Stimulated activated CD4-positive, alpha-beta T cell treated with anti-CD3 and anti-CD28 coated beads, Interleukin-4, amount 100 ng/mL, for 1 hour (primary cell): ENCODE measurements around the gene NLN.
"Not testable (repeated sequence)": the region's sequence is repeated elsewhere in the genome, so short reads cannot be mapped to it uniquely, and the experiment has no call there.

ENCODE experiments used
- DNase-seq: peaks from one replicate; pipeline ENCODE4 v3.0.0-alpha.2; 2020

NLN gene

DNA sequence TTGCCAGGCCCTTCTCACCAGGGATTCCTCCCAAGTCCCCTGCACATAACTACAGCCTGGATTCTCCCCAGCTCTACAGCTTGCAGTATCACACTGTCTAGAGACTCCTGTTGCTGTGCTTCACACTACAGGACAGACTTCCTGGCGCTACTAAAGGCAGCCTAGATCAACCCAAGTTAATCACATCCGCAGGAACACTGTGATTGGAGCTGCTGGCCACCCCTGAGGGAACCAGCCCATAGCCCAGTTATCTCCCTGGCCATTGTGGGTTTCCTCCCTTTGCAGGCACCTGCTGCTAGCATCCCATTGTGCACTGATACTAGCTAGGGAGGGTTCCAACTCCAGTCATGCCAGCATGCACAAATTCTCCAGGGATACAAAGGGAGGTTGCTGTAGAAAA, 53.5 kb downstream of the NLN start:
- DNase-seq, result no peak

DNA sequence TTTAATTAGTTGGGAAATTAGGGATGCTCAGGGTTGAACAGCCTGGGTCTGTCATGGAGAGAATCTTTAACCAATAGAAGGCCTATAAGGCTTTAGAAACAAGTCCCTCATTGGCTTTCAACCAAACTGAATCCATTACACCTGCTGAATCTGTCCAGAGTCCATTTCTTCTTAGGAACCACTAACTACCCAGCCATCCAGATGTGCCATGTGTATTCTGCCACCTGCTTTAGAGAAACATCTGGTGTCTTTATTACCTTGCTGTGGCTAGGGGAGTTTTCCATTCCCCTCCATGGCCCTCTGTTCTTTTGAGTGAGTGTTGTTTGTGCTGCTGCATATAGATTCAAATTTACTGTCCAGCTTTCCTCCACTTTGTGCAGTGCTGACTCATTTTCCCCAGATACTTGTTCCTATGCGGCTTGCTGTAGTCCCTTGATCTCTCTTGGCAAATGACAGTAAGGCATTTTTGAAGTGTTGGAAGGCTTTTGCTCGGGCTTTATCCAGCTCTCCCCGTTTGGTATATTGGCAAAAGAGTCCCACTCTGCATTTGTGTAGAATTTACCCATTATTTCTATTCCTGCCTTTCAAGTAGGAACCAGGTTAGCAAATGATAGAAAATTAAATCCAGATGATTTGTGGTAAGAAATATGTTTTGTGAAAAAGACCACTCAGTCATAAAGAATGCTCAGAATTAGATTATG, 54.6 kb downstream of the NLN start:
- DNase-seq, result no peak

DNA sequence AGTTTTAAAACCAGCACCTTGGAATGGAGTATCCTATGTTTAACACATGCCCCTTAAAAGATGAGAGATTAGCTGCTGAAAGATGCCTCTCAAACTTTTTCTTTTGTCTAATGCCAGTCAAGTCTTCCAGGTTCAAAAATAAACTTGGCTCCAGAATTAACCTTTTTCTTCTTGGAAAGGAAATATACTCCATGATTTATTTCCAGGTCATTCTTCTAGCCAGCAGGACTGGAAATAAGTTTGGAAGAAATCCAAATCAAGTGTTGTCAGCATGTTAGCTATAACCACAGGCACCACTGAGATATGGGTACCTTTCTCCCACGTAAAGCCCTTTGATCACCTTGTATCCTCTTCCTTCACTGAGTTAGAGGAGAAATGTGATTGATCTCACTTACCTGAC, 56.1 kb downstream of the NLN start:
- no peak for DNase-seq

DNA sequence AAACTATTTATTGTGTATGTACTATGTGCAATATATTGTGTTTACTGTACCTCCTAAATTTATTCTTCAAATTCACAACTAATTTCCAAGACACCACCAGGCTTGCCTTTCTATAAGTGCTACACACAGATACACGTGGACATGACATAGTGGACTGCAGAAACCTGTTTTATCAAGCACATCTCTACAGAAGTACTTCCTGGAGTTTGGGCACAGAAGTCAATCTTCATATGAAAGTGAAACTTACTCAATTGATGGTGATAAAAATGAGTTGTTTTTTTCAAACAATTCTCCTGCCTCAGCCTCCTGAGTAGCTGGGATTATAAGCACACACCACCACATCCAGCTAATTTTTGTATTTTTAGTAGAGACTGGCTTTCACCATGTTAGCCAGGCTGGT, 57.6 kb downstream of the NLN start:
- DNase-seq, result no peak

DNA sequence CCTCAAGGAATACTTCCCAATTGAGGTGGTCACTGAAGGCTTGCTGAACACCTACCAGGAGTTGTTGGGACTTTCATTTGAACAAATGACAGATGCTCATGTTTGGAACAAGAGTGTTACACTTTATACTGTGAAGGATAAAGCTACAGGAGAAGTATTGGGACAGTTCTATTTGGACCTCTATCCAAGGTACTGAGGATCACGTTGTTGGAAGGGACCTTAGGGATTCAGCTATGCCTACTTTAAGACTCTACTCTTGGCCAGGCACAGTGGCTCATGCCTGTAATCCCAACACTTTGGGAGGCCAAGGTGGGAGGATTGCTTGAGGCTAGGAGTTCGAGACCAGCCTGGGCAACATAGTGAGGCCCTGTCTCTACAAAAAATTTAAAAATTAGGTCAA, 66.3 kb downstream of the NLN start:
- not testable (repeated sequence) for DNase-seq

DNA sequence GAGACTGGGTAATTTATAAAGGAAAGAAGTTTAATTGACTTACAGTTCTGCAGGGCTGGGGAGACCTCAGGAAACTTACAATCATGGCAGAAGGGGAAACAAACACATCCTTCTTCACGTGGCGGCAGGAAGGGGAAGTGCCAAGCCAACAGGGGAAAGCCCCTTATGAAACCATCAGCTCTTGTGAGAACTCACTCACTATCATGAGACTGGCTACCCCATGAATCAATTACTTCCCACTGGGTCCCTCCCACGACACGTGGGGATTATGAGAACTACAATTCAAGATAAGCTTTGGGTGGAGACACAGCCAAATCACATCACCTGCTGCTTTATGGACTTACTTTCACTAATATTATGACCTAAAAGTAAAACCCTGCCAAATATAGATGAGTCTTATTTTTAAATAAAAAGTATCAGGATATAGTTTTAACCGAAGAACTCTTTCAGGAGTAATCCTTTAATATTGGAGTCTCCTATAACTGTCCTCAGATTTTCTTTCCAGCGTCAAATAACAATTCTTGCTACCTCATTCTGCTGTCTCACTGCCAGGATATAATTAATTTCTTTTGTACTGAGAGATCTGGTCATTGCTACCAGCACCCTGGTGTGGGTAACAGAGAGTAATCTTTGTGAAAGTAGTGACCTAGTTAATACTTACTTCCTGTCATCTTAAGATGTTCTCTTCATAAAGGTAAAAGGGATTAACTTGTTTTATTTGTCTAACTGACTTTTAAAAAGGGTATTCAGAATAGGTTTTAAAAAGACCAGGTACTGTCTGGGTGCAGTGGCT, 68.6 kb downstream of the NLN start:
- DNase-seq, result peak; percentile 24

DNA sequence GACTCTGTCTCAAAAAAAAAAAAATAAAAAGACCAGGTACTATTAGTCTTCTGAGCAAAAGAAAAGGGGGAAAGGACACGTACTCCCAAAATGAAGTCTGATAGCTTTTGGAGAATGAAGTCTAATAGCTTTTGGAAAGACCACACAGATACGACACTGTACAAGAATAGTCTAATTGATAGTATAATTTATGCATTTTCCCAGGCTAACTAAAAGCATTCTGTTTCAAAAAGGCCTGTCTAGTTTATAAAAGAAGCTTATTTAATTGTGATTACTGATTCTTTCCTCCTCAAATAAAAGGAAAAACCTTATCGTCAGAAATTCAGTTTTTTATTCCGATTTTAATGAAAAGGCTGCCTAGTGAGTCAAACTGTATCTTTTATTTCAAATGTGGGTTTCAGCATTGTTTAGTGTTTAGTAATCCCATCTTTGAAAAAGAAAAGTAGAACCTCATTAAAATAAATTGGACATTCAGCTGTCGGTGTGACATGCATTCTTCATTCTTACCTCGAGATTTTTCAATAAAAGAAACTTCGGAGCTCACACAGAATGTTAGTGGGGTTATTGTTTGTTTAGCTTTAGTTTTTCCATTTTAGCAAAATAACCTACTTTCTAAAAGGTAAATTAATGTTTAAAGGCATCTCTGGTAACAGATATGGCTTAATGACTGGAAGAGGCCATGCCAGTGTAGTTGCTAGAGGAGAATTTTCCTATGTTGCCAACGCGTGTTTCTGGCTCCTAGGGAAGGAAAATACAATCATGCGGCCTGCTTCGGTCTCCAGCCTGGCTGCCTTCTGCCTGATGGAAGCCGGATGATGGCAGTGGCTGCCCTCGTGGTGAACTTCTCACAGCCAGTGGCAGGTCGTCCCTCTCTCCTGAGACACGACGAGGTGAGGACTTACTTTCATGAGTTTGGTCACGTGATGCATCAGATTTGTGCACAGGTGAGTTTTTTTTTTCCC, 70.0 kb downstream of the NLN start:
- no peak for DNase-seq

DNA sequence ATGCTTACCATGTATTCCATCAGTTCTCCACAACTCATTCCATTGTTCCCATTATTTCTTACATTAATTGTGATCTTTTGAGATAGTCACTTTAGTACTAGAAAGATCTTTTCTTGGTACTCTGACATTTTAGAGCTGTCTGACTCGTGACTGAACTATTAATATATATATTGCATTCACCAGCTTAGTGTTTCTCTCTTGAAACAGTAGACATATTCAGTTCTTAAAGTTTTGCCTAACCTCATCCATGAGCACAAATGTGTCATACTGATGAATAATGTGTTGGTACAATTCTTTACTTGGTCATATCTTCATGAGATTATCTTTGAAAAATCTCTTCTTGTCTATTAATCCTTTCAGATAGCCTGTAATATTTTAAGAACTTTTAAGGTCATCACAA, 74.3 kb downstream of the NLN start:
- no peak for DNase-seq

DNA sequence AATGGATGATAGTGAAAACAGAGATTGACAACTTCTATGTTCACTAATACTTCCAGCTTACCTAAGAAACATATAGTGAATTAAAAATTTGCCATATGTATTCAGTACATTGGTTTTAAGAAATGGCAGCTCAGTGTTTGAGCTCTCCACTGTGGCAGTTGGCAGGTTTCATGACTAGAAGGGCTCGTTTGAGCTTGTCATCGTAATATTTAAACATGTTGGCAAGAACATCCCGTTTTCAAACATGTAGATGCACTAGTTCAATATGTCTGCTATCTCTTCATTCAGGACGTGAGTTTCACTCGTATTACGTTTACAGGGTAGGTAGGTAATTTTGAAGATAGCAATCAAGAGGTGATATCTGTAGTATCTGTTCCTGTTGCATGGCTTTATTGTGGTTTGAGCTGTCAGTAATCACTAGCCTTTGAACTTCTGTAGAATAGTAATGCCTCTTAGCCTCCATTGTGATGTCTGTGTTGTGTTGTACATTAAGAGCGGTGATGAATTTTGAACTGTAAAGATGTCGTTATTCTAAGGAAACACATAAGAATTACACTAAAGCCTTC, 74.8 kb downstream of the NLN start:
- DNase-seq, result no peak

DNA sequence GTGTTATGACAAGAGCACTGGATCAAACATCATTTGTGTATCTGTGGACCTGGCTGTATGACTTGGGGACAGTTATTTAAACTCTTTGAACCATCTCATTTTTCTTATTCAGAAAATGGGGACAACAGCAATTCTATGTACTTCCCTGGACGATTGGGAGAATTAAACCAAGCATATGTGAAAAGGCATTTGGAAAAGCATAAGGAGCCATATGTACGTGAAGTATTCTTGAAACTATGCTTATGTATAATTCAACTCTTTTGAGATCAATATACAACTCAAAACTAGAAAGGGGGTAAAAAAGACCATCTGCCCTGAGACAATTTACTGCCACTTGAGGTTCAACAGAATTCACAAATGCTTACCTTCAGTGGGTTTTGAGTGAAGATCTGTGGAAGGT, 75.5 kb downstream of the NLN start:
- no peak for DNase-seq

DNA sequence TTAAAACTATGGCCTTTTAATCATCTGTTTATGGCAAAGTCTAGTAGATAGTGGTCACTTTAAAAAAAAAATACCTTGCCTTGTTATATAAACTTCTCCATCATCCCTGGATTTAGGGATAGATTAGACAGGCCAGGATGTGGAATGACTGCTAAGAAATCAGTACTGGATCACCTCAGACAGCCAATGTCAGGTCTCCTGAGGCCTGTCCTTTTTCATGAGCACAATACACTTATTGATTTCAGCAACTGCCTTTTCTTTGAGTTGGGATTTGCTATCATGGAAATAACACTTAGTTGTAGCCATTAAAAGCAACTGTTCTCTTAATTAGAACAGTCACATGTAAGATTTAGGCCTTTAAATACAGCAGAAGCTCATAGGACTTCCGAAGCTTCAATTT, 77.9 kb downstream of the NLN start:
- no peak for DNase-seq

DNA sequence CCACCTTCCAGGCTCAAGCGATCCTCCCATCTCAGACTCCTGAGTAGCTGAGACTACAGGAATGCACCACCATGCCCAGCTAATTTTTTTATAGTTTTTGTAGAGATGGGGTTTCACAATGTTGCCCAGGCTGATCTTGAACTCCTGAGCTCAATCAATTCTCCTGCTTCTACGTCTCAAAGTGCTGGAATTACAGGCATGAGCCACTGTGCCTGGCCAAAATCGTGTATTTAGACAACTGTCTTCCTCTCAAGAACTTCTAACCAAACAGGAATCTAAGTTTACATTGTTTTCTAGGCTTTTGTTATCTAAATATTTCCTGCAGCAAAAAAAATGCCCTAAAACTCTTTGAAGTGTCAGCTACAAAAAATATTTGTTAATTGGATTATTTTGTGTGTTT, 78.8 kb downstream of the NLN start:
- no peak for DNase-seq

DNA sequence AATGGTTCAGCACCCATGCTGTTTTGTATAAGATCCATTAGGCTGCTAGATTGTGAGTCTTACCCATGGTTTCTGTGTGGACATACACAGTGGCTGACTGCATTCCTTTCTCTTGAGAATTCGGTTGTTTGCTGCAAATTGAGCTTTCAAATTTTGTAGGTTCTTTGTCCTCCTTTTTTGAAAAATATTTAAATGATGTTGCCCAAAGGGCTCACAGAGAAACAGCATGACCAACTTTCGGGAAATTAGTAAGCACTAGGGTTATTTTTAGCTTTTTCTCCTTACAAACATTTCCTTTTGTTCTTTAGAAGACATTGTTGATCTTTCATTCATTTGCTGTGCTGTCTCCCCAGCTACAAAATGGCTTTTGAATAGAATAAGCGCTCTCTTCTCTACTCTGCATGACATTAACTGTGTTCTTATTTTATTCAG, 79.4 kb downstream of the NLN start:
- DNase-seq, result no peak

DNA sequence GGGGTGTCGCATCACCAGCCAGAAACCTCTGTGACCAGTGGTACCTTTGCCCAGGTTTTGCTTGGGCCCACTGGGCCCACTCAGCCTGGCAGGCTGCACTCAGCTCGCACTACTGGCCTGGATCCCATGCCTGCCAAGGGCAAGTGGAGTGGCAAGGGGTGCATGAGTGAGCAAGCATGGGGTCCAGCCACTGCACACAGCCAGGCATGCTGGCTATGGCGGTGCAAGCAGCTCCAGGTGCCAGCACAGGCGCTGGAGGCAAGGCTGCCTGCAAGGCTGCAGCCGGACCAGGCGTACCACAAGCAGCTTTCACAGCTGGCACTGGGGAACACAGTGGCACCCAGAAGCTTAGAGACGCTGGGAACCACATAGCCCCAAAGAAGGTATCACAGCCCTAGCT, 80.1 kb downstream of the NLN start:
- DNase-seq, result no peak

DNA sequence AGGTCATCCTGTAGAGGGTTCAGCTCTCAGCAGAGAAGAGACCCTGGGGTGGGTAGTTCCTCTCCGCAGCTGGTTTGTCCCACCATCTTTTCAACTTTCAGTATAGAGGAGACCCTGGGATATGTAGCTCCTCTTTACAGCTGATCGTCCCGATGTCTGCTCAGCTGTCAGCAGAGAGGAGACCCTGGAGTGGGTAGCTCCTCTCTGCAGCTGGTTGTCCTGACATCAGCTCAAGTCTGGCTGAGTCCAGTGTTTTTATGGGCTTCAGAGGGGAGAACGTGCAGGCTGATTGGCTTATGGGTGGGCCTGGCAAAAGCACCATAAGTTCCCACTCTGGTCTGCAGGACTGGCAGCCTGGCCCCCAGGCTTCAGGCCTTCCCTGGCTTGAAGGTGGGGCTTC, 80.8 kb downstream of the NLN start:
- no peak for DNase-seq

DNA sequence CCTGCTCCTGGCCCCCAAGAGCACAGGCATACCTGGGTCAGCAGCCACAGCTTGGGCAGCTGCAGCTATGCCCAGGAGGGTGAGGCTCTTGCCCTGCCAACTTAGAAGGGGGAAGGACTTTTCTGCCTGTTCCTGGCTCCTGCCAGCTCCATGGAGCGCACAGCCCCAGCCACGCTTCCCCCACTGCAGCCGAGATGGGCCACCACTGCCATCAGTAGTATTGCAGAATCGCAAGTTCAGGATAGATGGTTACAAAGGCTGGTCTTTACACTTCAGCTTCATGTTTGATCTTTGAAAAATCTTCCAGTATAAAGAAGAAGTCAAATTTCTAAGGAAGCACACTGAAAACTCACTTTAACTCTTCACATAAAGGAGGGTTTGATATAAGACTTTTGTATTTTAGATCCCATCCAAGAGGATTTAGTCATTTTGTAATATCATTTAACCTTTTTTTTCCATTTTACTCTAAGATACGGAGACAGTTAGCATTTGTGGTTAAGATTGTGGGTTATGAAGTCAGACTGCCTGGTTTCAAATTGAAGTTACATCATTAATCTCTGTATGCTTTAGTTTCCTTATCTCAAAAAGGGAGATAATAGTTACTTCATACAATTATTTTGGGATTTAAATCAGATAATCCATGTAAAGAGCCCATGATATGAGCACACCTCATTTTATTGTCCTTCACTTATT, 81.8 kb downstream of the NLN start:
- no peak for DNase-seq

DNA sequence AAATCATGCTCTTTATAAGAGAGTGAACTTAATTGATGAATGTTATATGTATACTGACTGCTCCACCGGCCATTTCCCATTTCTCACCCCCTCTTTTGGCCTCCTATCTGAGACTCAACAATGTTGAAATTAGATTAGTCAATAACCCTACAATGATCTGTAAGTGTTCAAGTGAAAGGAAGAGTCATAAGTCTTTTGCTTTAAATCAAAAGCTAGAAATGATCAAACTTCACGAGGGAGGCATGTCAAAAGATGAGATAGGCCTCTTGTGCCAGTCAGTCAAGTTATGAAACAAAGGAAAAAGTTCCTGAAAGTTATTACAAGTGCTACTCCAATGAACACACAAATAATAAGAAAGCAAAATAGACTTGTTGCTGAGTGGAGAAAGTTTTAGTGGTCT, 83.1 kb downstream of the NLN start:
- DNase-seq, result no peak

DNA sequence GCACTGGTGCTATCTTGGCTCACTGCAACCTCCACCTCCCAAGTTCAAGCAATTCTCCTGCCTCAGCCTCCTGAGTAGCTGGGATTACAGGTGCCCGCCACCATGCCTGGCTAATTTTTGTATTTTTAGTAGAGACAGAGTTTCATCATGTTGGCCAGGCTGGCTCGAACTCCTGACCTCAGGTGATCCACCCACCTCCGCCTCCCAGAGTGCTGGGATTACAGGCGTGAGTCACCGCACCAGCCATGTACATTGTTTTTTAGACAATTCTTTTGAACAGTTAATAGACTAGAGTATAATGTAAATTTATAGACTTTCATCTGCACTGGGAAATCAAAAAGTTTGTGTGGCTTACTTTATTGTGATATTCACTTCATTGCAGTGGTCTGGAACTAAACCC, 85.5 kb downstream of the NLN start:
- DNase-seq, result not testable (repeated sequence)

DNA sequence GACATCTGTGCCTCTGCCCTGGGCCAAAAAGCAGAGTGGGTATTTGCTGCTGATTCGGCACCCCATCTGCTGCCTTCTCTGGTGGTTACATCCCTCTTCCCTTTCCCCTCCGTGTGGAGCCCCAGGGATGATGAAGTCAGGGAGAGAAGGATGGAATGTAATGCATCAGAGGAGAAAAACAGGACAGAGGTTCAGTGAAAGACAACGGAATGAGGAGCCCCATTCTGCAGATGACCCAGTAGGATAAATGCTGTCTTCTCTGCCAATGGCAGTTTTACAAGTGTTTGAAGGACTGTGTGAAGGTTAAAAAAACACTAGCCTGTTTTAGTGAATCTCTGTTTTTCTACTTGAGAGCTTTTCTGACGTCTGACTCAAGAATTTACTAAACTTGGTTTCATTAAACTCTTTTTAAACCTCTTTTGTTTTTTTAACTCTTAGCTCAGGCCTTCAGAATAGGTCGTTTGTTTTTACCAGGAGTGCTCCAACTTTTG, 86.3 kb downstream of the NLN start:
- no peak for DNase-seq

DNA sequence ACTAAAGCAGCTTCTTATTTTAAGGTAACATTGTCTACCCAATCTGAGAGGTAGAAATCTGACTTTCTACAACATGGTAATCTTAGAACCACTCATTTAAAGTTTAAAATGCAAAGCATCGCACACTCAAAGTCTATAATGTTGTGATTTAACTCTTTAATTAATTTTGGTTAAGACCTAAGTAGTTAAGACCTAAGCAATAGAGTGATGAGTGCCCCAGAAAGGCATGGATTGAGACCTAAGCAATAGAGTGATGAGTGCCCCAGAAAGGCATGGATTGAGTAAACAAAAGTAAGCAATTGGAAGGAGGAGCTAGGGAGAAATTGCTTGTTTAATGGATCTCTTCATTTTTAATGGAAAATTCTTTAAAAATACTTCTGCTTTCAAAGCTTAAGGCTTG, 86.8 kb downstream of the NLN start:
- DNase-seq, result no peak

DNA sequence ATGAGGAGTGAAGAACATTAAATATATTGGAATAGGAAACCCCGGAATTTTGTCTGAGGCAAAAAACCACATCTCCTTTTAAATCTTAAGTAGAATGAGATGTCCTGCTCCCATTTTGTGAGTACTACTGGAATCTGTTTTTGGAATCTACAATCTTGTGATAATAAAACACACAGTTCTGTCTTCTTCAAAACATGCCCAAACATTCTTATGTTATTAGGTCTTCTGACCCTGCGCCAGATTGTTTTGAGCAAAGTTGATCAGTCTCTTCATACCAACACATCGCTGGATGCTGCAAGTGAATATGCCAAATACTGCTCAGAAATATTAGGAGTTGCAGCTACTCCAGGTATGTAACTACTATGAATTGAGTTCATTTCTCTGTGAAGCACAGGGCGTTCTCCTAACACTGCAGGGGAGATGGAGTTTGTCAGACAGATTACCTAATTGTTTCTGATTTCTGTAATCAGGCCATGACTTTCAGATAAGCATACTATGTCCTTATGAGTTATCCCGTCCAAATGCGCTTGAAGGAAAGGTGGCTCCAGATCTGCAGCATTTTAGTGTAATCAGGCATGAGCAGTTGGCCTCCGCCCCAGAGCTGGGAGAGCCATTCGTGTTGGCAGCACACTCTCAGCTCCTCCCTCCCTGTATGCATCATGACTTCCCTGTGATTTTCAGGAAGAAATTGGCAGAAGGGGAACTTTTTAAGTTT, 88.0 kb downstream of the NLN start:
- DNase-seq, result no peak

DNA sequence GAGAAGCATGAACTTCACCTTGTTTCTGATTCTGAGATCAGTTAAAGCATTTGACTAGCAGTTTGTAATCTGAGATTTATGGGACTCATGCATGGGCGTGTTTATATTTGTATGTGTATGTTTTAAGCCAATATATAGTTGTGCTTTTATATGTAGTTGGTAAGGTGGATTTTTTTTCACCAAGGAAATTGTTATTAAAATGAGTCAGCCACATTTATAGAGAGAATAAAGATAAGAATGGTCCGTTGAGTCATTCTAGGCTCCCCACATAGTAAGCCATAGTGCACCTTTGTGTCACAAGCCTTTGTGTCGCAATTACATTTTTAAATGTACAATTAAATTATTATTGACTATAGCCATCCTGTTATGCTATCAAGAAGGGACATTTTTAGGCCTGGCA, 89.0 kb downstream of the NLN start:
- DNase-seq, result no peak
